Measurements from ENCODE around the gene AK8. TPM values are rescaled to one million over a fixed set of nuclear protein-coding genes. Genes with fewer than 3 reads are reported as not detected.

Gene AK8
- total RNA-seq, 1 experiment from 2014 or later, result 2.5 TPM

GRCh38 chr9:132838291-132838690, 39.8 kb downstream of the AK8 start:
- no peak overlapping the region for H2AFZ ChIP-seq (ENCODE audit: low read depth, low read length, poor library complexity, severe bottlenecking)
- no peaks in the 10 kb centered on the region for H3K27me3 ChIP-seq (ENCODE audit: insufficient read depth, low read length)
- H3K4me2 ChIP-seq (ENCODE audit: low read length), result peak overlapping the region; percentile 55
- RAD21 ChIA-PET (ENCODE audit: low non-redundant PET in 1 of 2, low total read pairs in 2 of 2, uncharacterized antibody in 2 of 2, unreplicated experiment in 2 of 2), result no interaction called here
- H4K20me1 ChIP-seq (ENCODE audit: insufficient read depth), result no peaks in the 10 kb centered on the region
- POLR2A ChIA-PET, result no interaction called here
- TF ChIP-seq YY1 (IDR thresholded peaks at IDR 0.05; ENCODE audit: extremely low read depth, insufficient replicate concordance, low read depth, low read length) (no peak), EGR1 (IDR thresholded peaks at IDR 0.05; ENCODE audit: low read depth) (no peak), ZFX (IDR thresholded peaks at IDR 0.05) (no peak), SIN3A (IDR thresholded peaks at IDR 0.05; ENCODE audit: low read depth) (no peak), ZBTB33 (IDR thresholded peaks at IDR 0.05; ENCODE audit: extremely low read depth, insufficient replicate concordance, low read length) (no peak)
- ATAC-seq (no peak), DNase-seq (ENCODE audit: low read depth, low spot score) (no peak)
- no peaks in the 10 kb centered on the region for H3K36me3 ChIP-seq (ENCODE audit: control insufficient read depth in 1 of 2, insufficient read depth in 2 of 2, low read length in 2 of 2)
- BruUV-seq (replicated peaks), result no TSS peak
- no peak overlapping the region for H3K27ac ChIP-seq (ENCODE audit: low read depth, low read length)
- H3K4me1 ChIP-seq (ENCODE audit: control insufficient read depth in 1 of 2, insufficient read depth in 2 of 2, low read length in 2 of 2), result peaks cover 12 to 13% of the 10 kb centered on the region in 2 experiments
- no peak overlapping the region for H3K4me3 ChIP-seq (replicated peaks in 1 of 2; ENCODE audit: low read depth in 1 of 2, low read length in 2 of 2)
- no peaks in the 10 kb centered on the region for H3K79me2 ChIP-seq (ENCODE audit: insufficient read depth, low read length)
- CTCF ChIA-PET, result no interaction called here
- H3K9me3 ChIP-seq (ENCODE audit: control insufficient read depth in 1 of 2, insufficient read depth in 1 of 2, low read depth in 1 of 2, low read length in 2 of 2), result no peaks in the 10 kb centered on the region
- intact Hi-C loops (cut with micrococcal nuclease), result no loop called here
- H3K9me2 ChIP-seq (ENCODE audit: insufficient read depth), result no peaks in the 10 kb centered on the region
- no peak overlapping the region for H3K9ac ChIP-seq (ENCODE audit: low read length)

- no peak overlapping the region for H3K4me3 ChIP-seq (replicated peaks in 1 of 2; ENCODE audit: low read depth in 1 of 2, low read length in 2 of 2)
- H3K9ac ChIP-seq (ENCODE audit: low read length), result no peak overlapping the region
- no peak overlapping the region for H3K27ac ChIP-seq (ENCODE audit: low read depth, low read length)
- H3K27me3 ChIP-seq (ENCODE audit: insufficient read depth, low read length), result no peaks in the 10 kb centered on the region
- peaks cover 12 to 13% of the 10 kb centered on the region in 2 experiments for H3K4me1 ChIP-seq (ENCODE audit: control insufficient read depth in 1 of 2, insufficient read depth in 2 of 2, low read length in 2 of 2)
- H2AFZ ChIP-seq (ENCODE audit: low read depth, low read length, poor library complexity, severe bottlenecking), result no peak overlapping the region
- no peaks in the 10 kb centered on the region for H3K9me3 ChIP-seq (ENCODE audit: control insufficient read depth in 1 of 2, insufficient read depth in 1 of 2, low read depth in 1 of 2, low read length in 2 of 2)
- H3K36me3 ChIP-seq (ENCODE audit: control insufficient read depth in 1 of 2, insufficient read depth in 2 of 2, low read length in 2 of 2), result no peaks in the 10 kb centered on the region
- ChIA-PET POLR2A (no interaction called here), CTCF (no interaction called here), RAD21 (ENCODE audit: low non-redundant PET in 1 of 2, low total read pairs in 2 of 2, uncharacterized antibody in 2 of 2, unreplicated experiment in 2 of 2) (no interaction called here)
- TF ChIP-seq SP1 (IDR thresholded peaks at IDR 0.05; ENCODE audit: low read depth), result no peak
- TF ChIP-seq POLR2AphosphoS5 (IDR thresholded peaks at IDR 0.05; ENCODE audit: low read depth, low read length), result no peak
- TF ChIP-seq ELF1 (IDR thresholded peaks at IDR 0.05; ENCODE audit: borderline replicate concordance, low read depth), result no peak
- TF ChIP-seq CTCF (IDR thresholded peaks at IDR 0.05 in 2 of 3, conservative IDR thresholded peaks at IDR 0.05 in 1 of 3; ENCODE audit: borderline replicate concordance in 1 of 3, insufficient read depth in 1 of 3, low read depth in 2 of 3, low read length in 2 of 3), result no peak
- TF ChIP-seq SRF (IDR thresholded peaks at IDR 0.05; ENCODE audit: low read depth), result no peak
- no peak for TF ChIP-seq EZH2phosphoT487 (IDR thresholded peaks at IDR 0.05; ENCODE audit: borderline replicate concordance)
- TF ChIP-seq CBX3 (IDR thresholded peaks at IDR 0.05; ENCODE audit: low read depth), result no peak
- no peak for TF ChIP-seq CEBPB (IDR thresholded peaks at IDR 0.05; ENCODE audit: low read depth)
- no peak for TF ChIP-seq JUND (IDR thresholded peaks at IDR 0.05)
- TF ChIP-seq ZNF274 (IDR thresholded peaks at IDR 0.05; ENCODE audit: low read depth, low read length), result no peak
- intact Hi-C loops (cut with micrococcal nuclease), result no loop called here
- no peaks in the 10 kb centered on the region for H4K20me1 ChIP-seq (ENCODE audit: insufficient read depth)
- no peaks in the 10 kb centered on the region for H3K79me2 ChIP-seq (ENCODE audit: insufficient read depth, low read length)
- no peak overlapping the region for H3K4me2 ChIP-seq (ENCODE audit: low read length)
- BruUV-seq (replicated peaks), result no TSS peak
- ATAC-seq (no peak), DNase-seq (ENCODE audit: low read depth, low spot score) (no peak)
- H3K9me2 ChIP-seq (ENCODE audit: insufficient read depth), result no peaks in the 10 kb centered on the region
Measured at GRCh38 chr9:132837501-132838286, 40.4 kb downstream of the AK8 start.
